Fibroblast of villous mesenchyme (primary cell): Measurements from ENCODE around the gene GFOD1. TPM values are rescaled to one million over a fixed set of nuclear protein-coding genes. Genes with fewer than 3 reads are reported as not detected.

Experiments used
- DNase-seq: peaks from one replicate; pipeline ENCODE4 v3.0.0-alpha.2; 2010; ENCODE audit warnings: low read depth
- H3K4me3 ChIP-seq: 2 replicates; pipeline ENCODE4 v1.5.1; 2011; ENCODE audit warnings: low read depth, mild to moderate bottlenecking, low read length
- CTCF ChIP-seq: IDR thresholded peaks from 2 replicates; pipeline ENCODE4 v1.5.1; 2012; ENCODE audit warnings: low read depth, mild to moderate bottlenecking, low read length; ENCODE audit not compliant: insufficient read depth
- total RNA-seq: library from RNA; depleted of rRNA; stranded (reverse); fragments of >200 nt; gene quantifications from 2 replicates; pipeline ENCODE4 v1.2.3, GENCODE V29; 2012

GFOD1 gene
- total RNA-seq, 1 donor: 4.7 TPM

- no peak for TF ChIP-seq CTCF
- no peak for DNase-seq
- no peak overlapping the region for H3K4me3 ChIP-seq
Observed at GRCh38 chr6:13431059-13431656, 56.2 kb downstream of the GFOD1 start.

- no peak for DNase-seq
- TF ChIP-seq CTCF: no peak
- no peak overlapping the region for H3K4me3 ChIP-seq
Observed at GRCh38 chr6:13429406-13429753, 58.0 kb downstream of the GFOD1 start.

GRCh38 chr6:13428583-13429405, 58.6 kb downstream of the GFOD1 start:
- no peak for TF ChIP-seq CTCF
- H3K4me3 ChIP-seq: no peak overlapping the region
- DNase-seq: no peak

GRCh38 chr6:13427801-13428582, 59.4 kb downstream of the GFOD1 start:
- H3K4me3 ChIP-seq: no peak overlapping the region
- no peak for DNase-seq
- no peak for TF ChIP-seq CTCF

GRCh38 chr6:13427316-13427715, 60.1 kb downstream of the GFOD1 start:
- TF ChIP-seq CTCF: no peak
- no peak overlapping the region for H3K4me3 ChIP-seq
- no peak for DNase-seq

- no peak for TF ChIP-seq CTCF
- H3K4me3 ChIP-seq: no peak overlapping the region
- DNase-seq: no peak
Observed at GRCh38 chr6:13425943-13426931, 61.2 kb downstream of the GFOD1 start.
